Stimulated activated CD4-positive, alpha-beta T cell treated with anti-CD3 and anti-CD28 coated beads, Interleukin-4, amount 100 ng/mL, for 48 hours (primary cell): ENCODE data around the gene SMAD7.

Source experiments
- DNase-seq, 2 donors: peaks; one replicate each; pipeline ENCODE4 v3.0.0-alpha.2; 2020; ENCODE audit warnings: low read depth in 2 of 2

The SMAD7 gene

DNA sequence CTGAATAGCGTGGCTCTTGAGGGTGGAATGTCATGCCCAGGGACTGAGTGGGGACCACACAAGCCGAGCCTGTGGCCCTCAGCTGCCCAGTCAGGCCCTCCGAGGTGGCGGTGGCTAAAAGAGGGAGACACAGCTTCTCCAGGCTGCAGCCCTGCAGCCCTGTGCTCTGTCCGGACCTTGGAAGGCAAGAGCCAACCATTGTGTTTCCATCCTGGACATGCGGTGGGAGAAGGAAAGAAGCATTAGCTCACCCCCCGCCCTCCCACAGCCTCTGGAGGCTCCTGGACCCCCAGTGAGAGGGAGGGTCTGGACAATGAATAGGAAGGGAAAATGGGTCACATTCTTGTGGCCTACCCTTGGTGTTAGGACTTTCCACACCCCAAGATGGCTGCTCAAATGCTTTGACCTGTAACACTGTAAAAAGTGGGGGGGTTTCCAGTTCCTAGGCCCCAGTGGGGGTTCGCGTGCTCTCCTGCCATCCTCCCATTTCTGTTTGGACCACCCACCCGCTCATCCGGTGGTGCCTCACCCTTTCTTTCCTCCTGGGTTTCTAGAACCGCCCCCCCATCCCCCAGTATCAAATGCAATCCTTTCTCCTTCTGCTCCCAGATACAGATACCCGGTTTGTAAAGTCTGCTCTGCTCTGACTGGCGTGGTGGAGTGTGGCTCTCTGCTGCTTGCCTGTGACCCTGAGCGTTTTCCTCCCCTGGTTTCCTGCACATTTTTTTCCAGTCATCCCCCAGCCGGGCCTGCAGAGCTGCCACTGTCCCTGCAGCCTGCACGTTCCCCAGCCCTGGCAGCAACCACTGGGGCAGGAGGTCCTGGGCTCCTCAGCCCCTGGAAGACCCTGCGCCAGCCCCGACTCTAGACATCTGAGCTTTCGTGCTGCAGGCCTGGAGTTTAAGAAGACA lies 36.3 kb upstream of the SMAD7 start:
- DNase-seq: no peak

- no peak for DNase-seq
Observed at GRCh38 chr18:48985161-48985560, 34.4 kb upstream of the SMAD7 start.

GRCh38 chr18:48983793-48984437 lies 33.1 kb upstream of the SMAD7 start:
- DNase-seq: peak in 1 of 2 donors; percentile 8

DNA sequence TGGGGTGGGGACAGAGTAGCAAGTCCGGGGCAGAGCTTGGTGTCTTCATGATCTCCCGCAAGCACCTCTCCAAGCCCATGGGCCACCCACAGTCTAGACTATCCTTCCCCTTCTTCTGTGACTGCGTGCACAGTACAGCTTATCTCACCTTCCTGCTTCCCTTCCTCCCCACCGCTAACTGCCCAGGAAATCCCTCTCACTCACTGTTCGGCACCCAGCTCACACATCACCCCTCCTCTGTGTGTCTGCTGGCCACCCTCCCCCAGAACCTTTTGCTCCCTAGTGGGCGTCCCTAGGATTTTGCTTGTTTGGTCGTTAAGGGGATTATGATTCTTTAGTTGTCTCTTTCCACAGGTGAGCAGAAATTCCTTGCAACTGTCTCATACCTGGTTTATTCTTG lies 31.5 kb upstream of the SMAD7 start:
- DNase-seq: no peak

- DNase-seq: no peak
Observed at GRCh38 chr18:48979944-48980890, 29.5 kb upstream of the SMAD7 start.

GRCh38 chr18:48977914-48978313 lies 27.1 kb upstream of the SMAD7 start:
- no peak for DNase-seq

- DNase-seq: peak; percentile 44 to 58
Observed at GRCh38 chr18:48975817-48976649, 25.3 kb upstream of the SMAD7 start.

DNA sequence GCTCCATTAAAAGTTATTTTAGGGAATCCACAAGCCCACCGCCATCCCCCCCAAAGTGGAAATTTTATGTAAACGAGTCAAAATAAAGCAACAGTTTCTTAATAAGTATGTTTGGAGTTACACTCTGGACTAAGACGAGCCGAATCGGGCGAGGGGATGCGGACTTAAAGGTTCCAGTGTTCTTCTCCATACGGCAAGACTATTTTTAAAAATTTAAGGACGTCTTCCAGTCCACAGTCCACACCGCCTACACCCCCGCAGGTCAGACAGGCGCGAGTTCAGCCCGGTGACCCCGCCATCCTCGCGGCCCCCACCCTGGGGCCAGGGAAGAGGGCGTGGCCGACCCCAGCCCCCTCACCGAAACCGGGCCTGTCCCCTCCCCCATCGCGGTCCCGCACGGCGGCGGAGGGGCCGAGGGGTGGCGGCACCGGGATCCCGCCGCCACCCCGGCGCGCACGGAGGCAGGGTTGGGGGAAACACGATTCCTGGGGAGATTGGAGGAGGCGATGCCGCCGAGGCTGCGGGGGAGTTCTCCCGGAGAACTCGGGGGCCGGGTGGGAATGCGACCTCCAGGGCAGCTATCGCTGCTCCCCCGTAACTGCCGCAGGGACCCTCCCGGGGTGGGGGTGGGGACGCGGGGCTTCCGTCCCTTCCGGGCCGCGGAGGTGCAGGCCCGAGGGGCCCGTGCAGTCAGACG lies 24.5 kb upstream of the SMAD7 start:
- no peak for DNase-seq

GRCh38 chr18:48974304-48975119 lies 23.7 kb upstream of the SMAD7 start:
- DNase-seq: no peak

GRCh38 chr18:48973731-48974130 lies 23.0 kb upstream of the SMAD7 start:
- DNase-seq: no peak

GRCh38 chr18:48968412-48969215 lies 17.8 kb upstream of the SMAD7 start:
- no peak for DNase-seq

- DNase-seq: no peak
Observed at GRCh38 chr18:48967545-48967944, 16.8 kb upstream of the SMAD7 start.

- DNase-seq: no peak
Observed at GRCh38 chr18:48966523-48966922, 15.8 kb upstream of the SMAD7 start.

GRCh38 chr18:48963586-48964470 lies 13.1 kb upstream of the SMAD7 start:
- DNase-seq: no peak

DNA sequence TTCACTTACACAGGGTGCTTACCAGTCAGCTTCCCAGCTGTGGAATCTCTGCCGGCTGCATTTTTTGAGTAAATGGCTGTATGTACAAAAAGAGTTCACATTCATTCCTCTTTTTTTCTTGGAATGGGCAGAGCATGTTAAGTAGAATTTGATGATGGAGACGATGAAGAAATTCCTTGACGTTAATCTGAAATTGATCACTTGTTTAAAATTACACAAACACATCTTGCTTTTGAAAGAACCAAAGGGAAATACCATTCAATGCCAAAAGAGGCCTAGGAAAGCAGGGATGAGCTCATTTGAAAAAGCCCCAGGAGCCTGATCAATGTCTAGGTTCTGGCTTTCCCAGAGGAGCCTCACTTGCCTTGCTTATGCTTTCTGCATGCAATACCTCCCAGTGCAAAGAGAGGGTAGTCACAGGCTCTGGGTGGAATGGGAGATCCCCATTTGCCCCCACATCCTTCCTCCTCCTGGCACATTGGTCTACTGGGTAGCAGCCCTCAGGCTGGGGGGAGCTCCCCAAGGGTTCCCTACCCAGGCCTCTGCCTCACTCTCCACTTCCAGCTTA lies 12.3 kb upstream of the SMAD7 start:
- no peak for DNase-seq

GRCh38 chr18:48962252-48962993 lies 11.7 kb upstream of the SMAD7 start:
- no peak for DNase-seq

- DNase-seq: no peak
Observed at GRCh38 chr18:48961547-48961946, 10.8 kb upstream of the SMAD7 start.
